Endodermal cell (in vitro differentiated cells): ENCODE data around the gene GATD1. TPM values are rescaled to one million over a fixed set of nuclear protein-coding genes. Genes with fewer than 3 reads are reported as not detected.

Experiments
- DNase-seq: peaks from one replicate; pipeline ENCODE4 v3.0.0-alpha.2; 2017
- H3K27ac ChIP-seq: 2 replicates; pipeline ENCODE4 v1.5.1; 2013; ENCODE audit warnings: mild to moderate bottlenecking, low read depth, low read length, moderate library complexity
- H3K27me3 ChIP-seq: 2 replicates; pipeline ENCODE4 v1.6.1; 2013; ENCODE audit warnings: mild to moderate bottlenecking, low read length, moderate library complexity; ENCODE audit not compliant: insufficient read depth, control insufficient read depth, poor library complexity, severe bottlenecking
- H3K36me3 ChIP-seq: 2 replicates; pipeline ENCODE4 v1.7.0; 2013; ENCODE audit warnings: mild to moderate bottlenecking, low read length, moderate library complexity; ENCODE audit not compliant: control insufficient read depth, insufficient read depth
- H3K4me1 ChIP-seq: one replicate; pipeline ENCODE4 v1.7.0; 2013; ENCODE audit warnings: low read length; ENCODE audit not compliant: control insufficient read depth, insufficient read depth
- H3K4me3 ChIP-seq: 2 replicates; pipeline ENCODE4 v1.5.1; 2013; ENCODE audit warnings: mild to moderate bottlenecking, low read length, moderate library complexity
- H3K9ac ChIP-seq: 2 replicates; pipeline ENCODE4 v1.6.1; 2013; ENCODE audit warnings: mild to moderate bottlenecking, low read length, moderate library complexity; ENCODE audit not compliant: poor library complexity, severe bottlenecking; ENCODE audit errors: extremely low read depth
- H3K9me3 ChIP-seq: 2 replicates; pipeline ENCODE4 v1.6.1; 2013; ENCODE audit warnings: mild to moderate bottlenecking, low read length, moderate library complexity; ENCODE audit not compliant: control insufficient read depth
- H3K27ac Mint-ChIP-seq: 2 replicates; pipeline ENCODE4 v1.8.0; 2020; ENCODE audit warnings: mixed read lengths
- H3K27me3 Mint-ChIP-seq: 2 replicates; pipeline ENCODE4 v1.8.0; 2021; ENCODE audit warnings: mild to moderate bottlenecking, mixed read lengths; ENCODE audit not compliant: insufficient read depth
- H3K36me3 Mint-ChIP-seq: 2 replicates; pipeline ENCODE4 v1.8.0; 2020; ENCODE audit warnings: low read depth, mixed read lengths
- H3K4me1 Mint-ChIP-seq: 2 replicates; pipeline ENCODE4 v1.8.0; 2020; ENCODE audit warnings: mixed read lengths
- H3K4me3 Mint-ChIP-seq: 2 replicates; pipeline ENCODE4 v1.8.0; 2020; ENCODE audit warnings: mild to moderate bottlenecking, moderate library complexity, mixed read lengths
- H3K9me3 Mint-ChIP-seq: 2 replicates; pipeline ENCODE4 v1.8.0; 2020; ENCODE audit warnings: mild to moderate bottlenecking, mixed read lengths
- CTCF ChIP-seq: fragments of 200-600 bp; sonication (generic); conservative IDR thresholded peaks from 2 replicates; pipeline ENCODE4 v1.5.0; 2021; ENCODE audit warnings: antibody characterized with exemption, mild to moderate bottlenecking
- WGBS, 2 experiments: methylation state at CpG; one replicate each; pipeline versions ENCODE4 v1.1.5 to v1.1.7; 2013; ENCODE audit warnings: missing lambda C conversion rate in 2 of 2, mixed read lengths in 1 of 2; ENCODE audit not compliant: insufficient coverage in 1 of 2, insufficient read length in 1 of 2; 5-methylcytosine and 5-hydroxymethylcytosine counted together
- total RNA-seq, 2 donors: library from RNA; stranded (reverse); fragmentation: NEBNext Ultra II Directional in 1 of 2; extraction: Animal tissue kit (Norgen Biotek cat#: 25700) in 1 of 2; gene quantifications; 2 replicates in 1 of 2; 3 replicates in 1 of 2; pipeline ENCODE4 v1.2.1, GENCODE V29; 2021

GATD1 gene
- total RNA-seq, 2 donors from 2014 or later: 57.2 to 63.2 TPM

- no peaks in the 10 kb centered on the region for H3K27me3 ChIP-seq
- Mint-ChIP-seq H3K36me3 (peaks cover 17% of the 10 kb centered on the region), H3K9me3 (no peaks in the 10 kb centered on the region), H3K27me3 (no peaks in the 10 kb centered on the region), H3K4me1 (peaks cover 6% of the 10 kb centered on the region), H3K4me3 (peak overlapping the region; percentile 15), H3K27ac (peak overlapping the region; percentile 58)
- peak; percentile 98 for DNase-seq
- H3K27ac ChIP-seq: no peak overlapping the region
- peak; percentile 95 for TF ChIP-seq CTCF
- H3K36me3 ChIP-seq: peaks cover 10% of the 10 kb centered on the region
- no peak overlapping the region for H3K9ac ChIP-seq
- no peak overlapping the region for H3K4me3 ChIP-seq
- no peaks in the 10 kb centered on the region for H3K4me1 ChIP-seq
- 12 to 14% methylated on average over 20 to 24 of the region's 24 CpGs for WGBS, 2 experiments
- H3K9me3 ChIP-seq: no peaks in the 10 kb centered on the region
Observed at GRCh38 chr11:783581-784015, 6.3 kb upstream of the GATD1 start.

DNA sequence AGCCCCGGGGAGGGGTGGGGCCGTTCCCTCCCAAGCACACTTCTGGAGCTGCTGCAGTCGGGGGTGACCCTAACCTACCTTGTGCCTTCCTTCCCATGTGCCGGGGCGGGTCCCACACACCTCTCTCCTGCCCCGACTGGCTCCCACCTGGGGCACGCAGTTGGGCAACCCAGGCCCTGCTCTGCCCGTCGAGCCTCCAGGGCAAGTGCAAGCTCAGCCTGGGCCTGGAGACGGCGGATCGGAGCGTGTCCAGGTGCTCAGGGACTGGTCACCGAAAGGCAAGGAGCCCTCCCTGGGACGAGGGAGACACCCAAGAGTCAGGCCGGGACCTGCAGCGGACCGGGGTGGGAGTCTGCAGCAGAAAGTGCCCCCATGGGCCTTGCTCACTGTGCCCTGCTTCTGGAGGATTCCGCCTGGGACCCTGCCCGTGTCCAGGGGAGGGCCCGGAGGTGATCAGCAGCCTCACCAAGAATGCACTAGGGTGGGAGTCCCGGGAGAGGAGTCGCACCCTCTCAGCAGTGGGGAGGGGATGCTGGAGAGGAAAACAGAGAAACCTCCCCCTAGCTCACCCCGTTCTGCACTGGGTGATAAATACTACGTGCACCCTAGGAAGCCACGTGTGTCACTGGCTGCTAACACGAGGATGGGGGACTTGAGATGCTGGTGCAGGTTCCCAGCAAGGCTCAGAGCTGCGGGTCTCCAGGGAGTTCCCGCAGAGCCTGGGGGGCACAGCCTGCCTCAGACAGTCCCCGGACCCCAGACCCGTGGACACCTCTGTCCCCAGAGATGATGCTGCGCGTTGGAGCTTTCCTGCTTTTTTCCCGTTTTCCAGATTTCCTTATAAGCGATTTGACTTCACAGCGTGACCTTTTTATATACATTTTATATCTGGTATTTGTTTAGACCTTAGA, 5.2 kb upstream of the GATD1 start:
- peaks cover 17% of the 10 kb centered on the region for H3K36me3 Mint-ChIP-seq
- Histone ChIP-seq H3K9me3 (no peaks in the 10 kb centered on the region), H3K27me3 (no peaks in the 10 kb centered on the region), H3K27ac (no peak overlapping the region), H3K4me3 (no peak overlapping the region), H3K36me3 (peaks cover 10% of the 10 kb centered on the region), H3K4me1 (peaks cover 3% of the 10 kb centered on the region), H3K9ac (no peak overlapping the region)
- 85 to 87% methylated on average over 17 to 34 of the region's 36 CpGs for WGBS, 2 experiments
- H3K27ac Mint-ChIP-seq: no peak overlapping the region
- H3K9me3 Mint-ChIP-seq: no peaks in the 10 kb centered on the region
- H3K27me3 Mint-ChIP-seq: no peaks in the 10 kb centered on the region
- peaks cover 6% of the 10 kb centered on the region for H3K4me1 Mint-ChIP-seq
- DNase-seq: no peak
- TF ChIP-seq CTCF: no peak
- no peak overlapping the region for H3K4me3 Mint-ChIP-seq

- no peaks in the 10 kb centered on the region for H3K27me3 ChIP-seq
- no peak for DNase-seq
- H3K4me3 ChIP-seq: no peak overlapping the region
- H3K4me1 ChIP-seq: peaks cover 8% of the 10 kb centered on the region
- no peak for TF ChIP-seq CTCF
- Mint-ChIP-seq H3K9me3 (no peaks in the 10 kb centered on the region), H3K36me3 (peaks cover 17% of the 10 kb centered on the region), H3K27ac (no peak overlapping the region), H3K27me3 (no peaks in the 10 kb centered on the region), H3K4me3 (no peak overlapping the region), H3K4me1 (peaks cover 14% of the 10 kb centered on the region)
- no peak overlapping the region for H3K9ac ChIP-seq
- H3K9me3 ChIP-seq: no peaks in the 10 kb centered on the region
- no peak overlapping the region for H3K27ac ChIP-seq
- H3K36me3 ChIP-seq: peaks cover 10% of the 10 kb centered on the region
- WGBS, 2 experiments: 91 to 94% methylated on average over 16 of the region's 16 CpGs
Observed at GRCh38 chr11:779955-780532, 2.8 kb upstream of the GATD1 start.
